ENCODE measurements around the gene SNU13. TPM values are rescaled to one million over a fixed set of nuclear protein-coding genes. Genes with fewer than 3 reads are reported as not detected.
"Not testable (repeated sequence)": the region's sequence is repeated elsewhere in the genome, so short reads cannot be mapped to it uniquely, and the experiment has no call there.

SNU13 gene
- total RNA-seq, 1 experiment from 2014 or later = 223 TPM

GRCh38 chr22:41638124-41638523 lies 50.5 kb downstream of the SNU13 start:
- Histone ChIP-seq H3K4me3 (ENCODE audit: low read depth, low read length, poor library complexity, severe bottlenecking) (no peak overlapping the region), H3K27ac (ENCODE audit: low read depth, low read length, poor library complexity, severe bottlenecking) (no peak overlapping the region), H3K9me3 (ENCODE audit: low read depth, low read length, poor library complexity, severe bottlenecking) (no peaks in the 10 kb centered on the region), H3K27me3 (replicated peaks; ENCODE audit: insufficient read depth, low read depth, low read length, poor library complexity) (no peaks in the 10 kb centered on the region), H3K36me3 (ENCODE audit: insufficient read depth, low read length, poor library complexity, severe bottlenecking) (peaks cover 98% of the 10 kb centered on the region), H3K4me1 (ENCODE audit: insufficient read depth, low read length, poor library complexity, severe bottlenecking) (no peaks in the 10 kb centered on the region)
- no peak for DNase-seq (ENCODE audit: low spot score)
- intact Hi-C loops (cut with micrococcal nuclease; ENCODE audit: unreplicated experiment) = no loop called here
- TF ChIP-seq EZH2 (IDR thresholded peaks at IDR 0.05; ENCODE audit: borderline replicate concordance, low read depth, low read length, poor library complexity, severe bottlenecking) (no peak), CTCF (conservative IDR thresholded peaks at IDR 0.05; ENCODE audit: low read depth, low read length) (no peak)
- ChIA-PET POLR2A (ENCODE audit: low non-redundant PET) (no interaction called here), CTCF (interaction anchor here (0.7 kb wide), 1 partner anchor 49 kb away, joined by 5 read pairs; the partner anchor contains the start of gene PMM1)
- BruUV-seq (replicated peaks) = no TSS peak

- intact Hi-C loops (cut with micrococcal nuclease; ENCODE audit: unreplicated experiment); POLR2A ChIA-PET (ENCODE audit: low non-redundant PET): not testable (repeated sequence)
- peaks cover 95% of the 10 kb centered on the region for H3K36me3 ChIP-seq (ENCODE audit: insufficient read depth, low read length, poor library complexity, severe bottlenecking)
Observed at GRCh38 chr22:41637623-41638022, 51.0 kb downstream of the SNU13 start.

GRCh38 chr22:41636467-41636866 lies 52.2 kb downstream of the SNU13 start:
- intact Hi-C loops (cut with micrococcal nuclease; ENCODE audit: unreplicated experiment) = no loop called here
- H3K4me3 ChIP-seq (ENCODE audit: low read depth, low read length, poor library complexity, severe bottlenecking) = no peak overlapping the region
- no peaks in the 10 kb centered on the region for H3K4me1 ChIP-seq (ENCODE audit: insufficient read depth, low read length, poor library complexity, severe bottlenecking)
- CTCF ChIA-PET = interaction anchor here (0.7 kb wide), 1 partner anchor 31 kb away, joined by 3 read pairs; no protein-coding TSS in a partner anchor
- peak; percentile 37 for DNase-seq (ENCODE audit: low spot score)
- no peak overlapping the region for H3K27ac ChIP-seq (ENCODE audit: low read depth, low read length, poor library complexity, severe bottlenecking)
- POLR2A ChIA-PET (ENCODE audit: low non-redundant PET) = no interaction called here
- no TSS peak for BruUV-seq (replicated peaks)
- TF ChIP-seq EZH2 (IDR thresholded peaks at IDR 0.05; ENCODE audit: borderline replicate concordance, low read depth, low read length, poor library complexity, severe bottlenecking) = no peak
- TF ChIP-seq CTCF (conservative IDR thresholded peaks at IDR 0.05; ENCODE audit: low read depth, low read length) = no peak
- H3K9me3 ChIP-seq (ENCODE audit: low read depth, low read length, poor library complexity, severe bottlenecking) = no peaks in the 10 kb centered on the region
- H3K27me3 ChIP-seq (replicated peaks; ENCODE audit: insufficient read depth, low read depth, low read length, poor library complexity) = no peaks in the 10 kb centered on the region
- peaks cover 92% of the 10 kb centered on the region for H3K36me3 ChIP-seq (ENCODE audit: insufficient read depth, low read length, poor library complexity, severe bottlenecking)

More at GRCh38 chr22:41637623-41638022, 51.0 kb downstream of the SNU13 start:
- DNase-seq (ENCODE audit: low spot score); H3K4me3 ChIP-seq (ENCODE audit: low read depth, low read length, poor library complexity, severe bottlenecking); CTCF ChIA-PET; BruUV-seq (replicated peaks); H3K27me3 ChIP-seq (replicated peaks; ENCODE audit: insufficient read depth, low read depth, low read length, poor library complexity); H3K9me3 ChIP-seq (ENCODE audit: low read depth, low read length, poor library complexity, severe bottlenecking); H3K27ac ChIP-seq (ENCODE audit: low read depth, low read length, poor library complexity, severe bottlenecking); H3K4me1 ChIP-seq (ENCODE audit: insufficient read depth, low read length, poor library complexity, severe bottlenecking): not testable (repeated sequence)

GRCh38 chr22:41634610-41635009 lies 54.1 kb downstream of the SNU13 start:
- POLR2A ChIA-PET (ENCODE audit: low non-redundant PET); H3K9me3 ChIP-seq (ENCODE audit: low read depth, low read length, poor library complexity, severe bottlenecking); CTCF ChIA-PET; BruUV-seq (replicated peaks); H3K27ac ChIP-seq (ENCODE audit: low read depth, low read length, poor library complexity, severe bottlenecking); H3K27me3 ChIP-seq (replicated peaks; ENCODE audit: insufficient read depth, low read depth, low read length, poor library complexity); H3K4me1 ChIP-seq (ENCODE audit: insufficient read depth, low read length, poor library complexity, severe bottlenecking); DNase-seq (ENCODE audit: low spot score); H3K4me3 ChIP-seq (ENCODE audit: low read depth, low read length, poor library complexity, severe bottlenecking); intact Hi-C loops (cut with micrococcal nuclease; ENCODE audit: unreplicated experiment): not testable (repeated sequence)
- peaks cover 78% of the 10 kb centered on the region for H3K36me3 ChIP-seq (ENCODE audit: insufficient read depth, low read length, poor library complexity, severe bottlenecking)

DNA sequence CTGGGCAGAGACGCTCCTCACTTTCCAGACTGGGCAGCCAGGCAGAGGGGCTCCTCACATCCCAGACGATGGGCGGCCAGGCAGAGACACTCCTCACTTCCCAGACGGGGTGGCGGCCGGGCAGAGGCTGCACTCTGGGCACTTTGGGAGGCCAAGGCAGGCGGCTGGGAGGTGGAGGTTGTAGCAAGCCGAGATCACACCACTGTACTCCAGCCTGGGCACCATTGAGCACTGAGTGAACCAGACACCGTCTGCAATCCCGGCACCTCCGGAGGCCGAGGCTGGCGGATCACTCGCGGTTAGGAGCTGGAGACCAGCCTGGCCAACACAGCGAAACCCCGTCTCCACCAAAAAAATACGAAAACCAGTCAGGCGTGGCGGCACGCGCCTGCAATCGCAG lies 57.1 kb downstream of the SNU13 start:
- BruUV-seq (replicated peaks); H3K9me3 ChIP-seq (ENCODE audit: low read depth, low read length, poor library complexity, severe bottlenecking); DNase-seq (ENCODE audit: low spot score); intact Hi-C loops (cut with micrococcal nuclease; ENCODE audit: unreplicated experiment); POLR2A ChIA-PET (ENCODE audit: low non-redundant PET); H3K27ac ChIP-seq (ENCODE audit: low read depth, low read length, poor library complexity, severe bottlenecking); CTCF ChIA-PET; H3K27me3 ChIP-seq (replicated peaks; ENCODE audit: insufficient read depth, low read depth, low read length, poor library complexity); H3K4me1 ChIP-seq (ENCODE audit: insufficient read depth, low read length, poor library complexity, severe bottlenecking); H3K4me3 ChIP-seq (ENCODE audit: low read depth, low read length, poor library complexity, severe bottlenecking): not testable (repeated sequence)
- peaks cover 75% of the 10 kb centered on the region for H3K36me3 ChIP-seq (ENCODE audit: insufficient read depth, low read length, poor library complexity, severe bottlenecking)

DNA sequence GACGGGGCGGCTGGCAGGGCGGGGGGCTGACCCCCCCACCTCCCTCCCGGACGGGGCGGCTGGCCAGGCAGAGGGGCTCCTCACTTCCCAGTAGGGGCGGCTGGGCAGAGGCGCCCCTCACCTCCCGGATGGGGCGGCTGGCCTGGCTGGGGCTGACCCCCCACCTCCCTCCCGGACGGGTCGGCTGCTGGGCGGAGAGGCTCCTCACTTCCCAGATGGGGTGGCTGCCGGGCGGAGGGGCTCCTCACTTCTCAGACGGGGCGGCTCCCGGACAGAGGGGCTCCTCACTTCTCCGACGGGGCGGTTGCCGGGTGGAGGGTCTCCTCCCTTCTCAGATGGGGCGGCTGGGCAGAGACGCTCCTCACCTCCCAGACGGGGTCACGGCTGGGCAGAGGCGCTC lies 57.6 kb downstream of the SNU13 start:
- BruUV-seq (replicated peaks); CTCF ChIA-PET; H3K4me3 ChIP-seq (ENCODE audit: low read depth, low read length, poor library complexity, severe bottlenecking); H3K27me3 ChIP-seq (replicated peaks; ENCODE audit: insufficient read depth, low read depth, low read length, poor library complexity); H3K4me1 ChIP-seq (ENCODE audit: insufficient read depth, low read length, poor library complexity, severe bottlenecking); DNase-seq (ENCODE audit: low spot score); H3K9me3 ChIP-seq (ENCODE audit: low read depth, low read length, poor library complexity, severe bottlenecking); intact Hi-C loops (cut with micrococcal nuclease; ENCODE audit: unreplicated experiment); H3K27ac ChIP-seq (ENCODE audit: low read depth, low read length, poor library complexity, severe bottlenecking); POLR2A ChIA-PET (ENCODE audit: low non-redundant PET): not testable (repeated sequence)
- peaks cover 72% of the 10 kb centered on the region for H3K36me3 ChIP-seq (ENCODE audit: insufficient read depth, low read length, poor library complexity, severe bottlenecking)
